T-helper 2 cell (primary cell): ENCODE data around the gene C20orf141.
"Not testable (repeated sequence)": the region's sequence is repeated elsewhere in the genome, so short reads cannot be mapped to it uniquely, and the experiment has no call there.

Experiments used
- DNase-seq, 5 experiments: peaks; one replicate each; pipeline versions ENCODE4 v3.0.0 to v3.0.0-alpha.2; 2012 to 2022

The C20orf141 gene

GRCh38 chr20:2799688-2800520, 14.9 kb upstream of the C20orf141 start:
- DNase-seq, result peak in 1 of 5 experiments; percentile 33

GRCh38 chr20:2800521-2801285, 14.1 kb upstream of the C20orf141 start, which contains the start of gene CPXM1:
Gene CPXM1 (minus strand): TSS chr20:2800627. CDS start chr20:2800572, 55 bp downstream.
- peak in 1 of 5 experiments; percentile 13 for DNase-seq

- no peak for DNase-seq
Measured at GRCh38 chr20:2801286-2801728, 13.5 kb upstream of the C20orf141 start.

GRCh38 chr20:2804041-2804828, 10.6 kb upstream of the C20orf141 start:
- DNase-seq, result no peak

- no peak for DNase-seq
Measured at GRCh38 chr20:2804852-2805688, 9.7 kb upstream of the C20orf141 start.

- no peak for DNase-seq
Measured at GRCh38 chr20:2805689-2806350, 9.0 kb upstream of the C20orf141 start.

GRCh38 chr20:2806351-2806701, 8.5 kb upstream of the C20orf141 start:
- no peak for DNase-seq

GRCh38 chr20:2807019-2807418, 7.8 kb upstream of the C20orf141 start:
- no peak for DNase-seq

GRCh38 chr20:2807929-2808328, 6.9 kb upstream of the C20orf141 start:
- not testable (repeated sequence) for DNase-seq

- no peak for DNase-seq
Measured at GRCh38 chr20:2809690-2810089, 5.1 kb upstream of the C20orf141 start.

- DNase-seq, result no peak
Measured at GRCh38 chr20:2812189-2812588, 2.6 kb upstream of the C20orf141 start.

GRCh38 chr20:2814076-2814475, 711 bp upstream of the C20orf141 start:
- DNase-seq, result no peak

GRCh38 chr20:2815242-2815900, 584 bp downstream of the C20orf141 start:
- DNase-seq, result no peak

GRCh38 chr20:2816030-2816582, 1.3 kb downstream of the C20orf141 start, which contains the start of gene TMEM239:
Gene TMEM239 (plus strand): TSS chr20:2816364. CDS start chr20:2816555, 191 bp downstream.
- DNase-seq, result no peak

GRCh38 chr20:2816583-2817340, 2.0 kb downstream of the C20orf141 start:
- DNase-seq, result peak in 1 of 5 experiments; percentile 44

GRCh38 chr20:2817341-2817726, 2.5 kb downstream of the C20orf141 start:
- DNase-seq, result no peak

- no peak for DNase-seq
Measured at GRCh38 chr20:2817891-2818595, 3.3 kb downstream of the C20orf141 start.

GRCh38 chr20:2820084-2820895, 5.5 kb downstream of the C20orf141 start:
- DNase-seq, result no peak
